NOMO-1 treated with dmso at 0.1 percent for 144 hours (cell line): ENCODE measurements around the gene SEPTIN2.
"Not testable (repeated sequence)": the region's sequence is repeated elsewhere in the genome, so short reads cannot be mapped to it uniquely, and the experiment has no call there.

Experiments used
- DNase-seq: peaks from one replicate; lab custom pipeline; 2025; ENCODE audit not compliant: unreplicated experiment; lab: John Stamatoyannopoulos, UW

SEPTIN2 gene

GRCh38 chr2:241286348-241287090 is 29.2 kb upstream of the SEPTIN2 start:
- no peak for DNase-seq

- no peak for DNase-seq
Observed at GRCh38 chr2:241288324-241288888, 27.3 kb upstream of the SEPTIN2 start.

GRCh38 chr2:241289053-241289452 is 26.7 kb upstream of the SEPTIN2 start:
- no peak for DNase-seq

GRCh38 chr2:241289597-241289996 is 26.1 kb upstream of the SEPTIN2 start:
- DNase-seq: no peak

GRCh38 chr2:241291153-241291552 is 24.6 kb upstream of the SEPTIN2 start:
- DNase-seq: no peak

- DNase-seq: no peak
Observed at GRCh38 chr2:241291977-241292376, 23.7 kb upstream of the SEPTIN2 start.

- DNase-seq: not testable (repeated sequence)
Observed at GRCh38 chr2:241293378-241293797, 22.3 kb upstream of the SEPTIN2 start.

GRCh38 chr2:241295326-241296095 is 20.2 kb upstream of the SEPTIN2 start:
- DNase-seq: no peak

GRCh38 chr2:241296767-241297166 is 19.0 kb upstream of the SEPTIN2 start:
- no peak for DNase-seq

- no peak for DNase-seq
Observed at GRCh38 chr2:241298673-241299072, 17.1 kb upstream of the SEPTIN2 start.

GRCh38 chr2:241300000-241300399 is 15.7 kb upstream of the SEPTIN2 start:
- no peak for DNase-seq

GRCh38 chr2:241302083-241302482 is 13.6 kb upstream of the SEPTIN2 start:
- DNase-seq: no peak

- no peak for DNase-seq
Observed at GRCh38 chr2:241302759-241303651, 12.7 kb upstream of the SEPTIN2 start.

- DNase-seq: no peak
Observed at GRCh38 chr2:241304039-241304670, 11.6 kb upstream of the SEPTIN2 start.

- no peak for DNase-seq
Observed at GRCh38 chr2:241307055-241307454, 8.7 kb upstream of the SEPTIN2 start.

GRCh38 chr2:241308267-241308666 is 7.5 kb upstream of the SEPTIN2 start:
- DNase-seq: no peak

GRCh38 chr2:241308832-241309500 is 6.8 kb upstream of the SEPTIN2 start:
- DNase-seq: no peak

- peak; percentile 63 for DNase-seq
Observed at GRCh38 chr2:241309684-241310117, 6.0 kb upstream of the SEPTIN2 start.

- DNase-seq: no peak
Observed at GRCh38 chr2:241310917-241311566, 4.7 kb upstream of the SEPTIN2 start.
